Ovary (tissue), 3 donors: ENCODE results near the gene DUOXA2.

ENCODE experiments used
- CTCF ChIP-seq, 3 donors: fragments of 450-650 bp in 2 of 3; fragments of 200-600 bp in 1 of 3; IDR thresholded peaks; one replicate each; pipeline versions ENCODE4 v1.5.1 to v1.8.0; 2016 to 2022; ENCODE audit warnings: antibody characterized with exemption in 3 of 3, mild to moderate bottlenecking in 1 of 3
- POLR2A ChIP-seq: fragments of 450-650 bp; IDR thresholded peaks from one replicate; pipeline ENCODE4 v1.6.1; 2017; ENCODE audit warnings: antibody characterized with exemption, mild to moderate bottlenecking, moderate library complexity
- donor health status: DM: no; HTN: no; CAD: no.

DNA sequence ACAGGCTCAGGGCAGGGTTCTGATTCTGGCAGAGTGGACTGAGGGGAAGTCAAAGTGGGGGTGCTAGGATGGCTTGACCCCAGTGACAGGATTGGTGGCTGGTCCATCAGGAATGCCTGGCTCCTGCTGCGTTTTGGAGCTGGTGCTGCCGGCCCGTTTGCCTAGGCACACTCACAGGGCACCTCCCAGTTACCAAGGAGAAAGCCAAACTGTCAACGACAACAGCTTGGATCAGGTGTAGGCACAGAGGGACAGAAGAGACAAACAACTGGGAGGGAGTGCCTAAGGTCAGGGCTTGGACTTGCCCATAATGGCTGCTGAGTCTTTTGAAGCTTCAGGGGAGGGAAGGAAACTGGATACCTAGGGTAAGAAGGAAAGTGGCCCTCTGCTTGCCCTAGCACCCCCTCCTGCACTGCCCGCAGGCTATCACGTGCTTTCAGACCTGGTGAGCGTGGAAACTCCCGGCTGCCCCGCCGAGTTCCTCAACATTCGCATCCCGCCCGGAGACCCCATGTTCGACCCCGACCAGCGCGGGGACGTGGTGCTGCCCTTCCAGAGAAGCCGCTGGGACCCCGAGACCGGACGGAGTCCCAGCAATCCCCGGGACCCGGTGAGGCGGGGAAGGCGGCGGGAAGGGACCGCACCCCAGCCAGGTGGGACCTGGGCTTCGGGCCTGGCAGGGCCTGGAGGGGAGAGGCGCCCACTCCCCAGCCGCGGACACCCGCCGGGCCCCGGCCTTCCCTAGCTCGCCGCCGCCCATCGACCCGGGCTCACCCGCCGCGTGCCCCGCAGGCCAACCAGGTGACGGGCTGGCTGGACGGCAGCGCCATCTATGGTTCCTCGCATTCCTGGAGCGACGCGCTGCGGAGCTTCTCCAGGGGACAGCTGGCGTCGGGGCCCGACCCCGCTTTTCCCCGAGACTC lies 20.8 kb downstream of the DUOXA2 start:
- TF ChIP-seq CTCF (IDR thresholded peaks at IDR 0.05) (no peak), POLR2A (no peak)
